ENCODE results near the gene PDE4D. TPM values are rescaled to one million over a fixed set of nuclear protein-coding genes. Genes with fewer than 3 reads are reported as not detected.
"Not testable (repeated sequence)": the region's sequence is repeated elsewhere in the genome, so short reads cannot be mapped to it uniquely, and the experiment has no call there.

PDE4D gene
- total RNA-seq, 1 experiment from 2014 or later, result 34.2 TPM

DNA sequence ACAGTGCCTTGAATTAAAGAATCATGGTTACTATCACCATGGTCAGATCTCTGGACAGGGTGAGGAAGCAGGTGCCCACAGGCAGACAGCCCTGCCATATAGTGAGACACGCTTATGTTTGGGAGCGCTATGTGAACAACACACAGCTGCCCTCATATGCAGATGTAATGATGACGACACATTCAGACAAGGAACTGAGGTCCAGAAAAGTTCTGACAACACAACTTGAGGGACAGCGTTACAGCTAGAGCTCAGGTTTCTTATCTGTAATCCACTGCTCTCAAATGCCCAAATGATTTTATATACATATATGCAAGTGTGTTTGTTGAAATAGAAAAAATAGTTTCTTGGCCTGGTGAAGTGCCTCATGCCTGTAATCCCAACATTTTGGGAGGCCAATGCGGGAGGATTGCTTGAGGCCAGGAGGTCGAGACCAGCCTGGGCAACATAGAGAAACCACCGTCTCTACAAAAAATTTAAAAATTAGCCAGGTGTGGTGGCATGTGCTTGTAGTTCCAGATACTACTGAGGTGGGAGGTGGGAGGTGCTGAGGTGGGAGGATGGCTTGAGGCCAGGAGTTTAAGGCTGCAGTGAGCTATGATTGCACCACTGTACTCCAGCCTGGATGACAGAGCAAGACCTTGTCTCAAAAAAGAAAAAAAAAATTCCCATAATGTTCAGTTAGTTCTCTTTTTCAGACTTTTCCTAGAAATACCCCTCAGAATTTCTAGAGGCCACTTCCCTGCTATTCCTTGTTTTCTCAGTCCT lies 887.4 kb downstream of the PDE4D start:
- no peak for DNase-seq (ENCODE audit: low spot score)

DNA sequence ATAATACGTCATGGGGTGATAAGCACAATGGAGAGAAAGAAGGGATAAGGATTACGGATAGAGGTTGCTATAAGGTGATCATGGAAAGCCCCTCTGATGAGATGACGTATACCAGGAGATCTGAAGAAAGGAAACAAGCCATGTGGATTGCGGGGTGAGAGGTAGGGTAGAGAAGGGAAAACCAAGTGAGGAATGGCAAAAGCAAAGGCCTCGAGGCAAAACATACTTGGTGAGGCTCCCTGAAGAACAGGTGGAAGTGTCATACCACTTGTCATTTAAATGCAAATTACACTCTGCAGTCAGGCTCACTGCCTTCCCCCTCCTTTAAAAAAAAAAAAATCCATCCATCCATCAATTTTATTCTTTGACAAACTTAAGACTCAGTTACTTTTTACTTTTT lies 889.9 kb downstream of the PDE4D start:
- no peak for DNase-seq (ENCODE audit: low spot score)

DNA sequence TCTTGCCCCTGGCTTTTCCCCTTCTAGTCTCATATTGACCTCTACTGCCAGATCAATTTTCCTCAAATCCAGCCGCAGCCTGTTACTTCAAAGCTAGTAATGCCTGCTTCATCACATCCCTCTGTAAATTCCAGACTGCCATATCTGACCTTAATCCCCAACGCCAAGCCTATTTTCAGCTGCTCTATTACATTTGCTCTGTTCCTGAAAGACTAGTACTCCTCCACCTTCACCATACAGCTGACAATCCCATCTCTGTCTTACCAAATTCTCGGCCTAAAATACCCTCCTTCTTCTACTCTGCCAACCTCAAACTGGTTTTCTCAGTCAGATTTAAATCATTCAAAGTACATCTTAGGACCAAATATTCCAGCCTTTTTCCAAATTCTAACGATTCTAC lies 890.4 kb downstream of the PDE4D start:
- DNase-seq (ENCODE audit: low spot score), result no peak

DNA sequence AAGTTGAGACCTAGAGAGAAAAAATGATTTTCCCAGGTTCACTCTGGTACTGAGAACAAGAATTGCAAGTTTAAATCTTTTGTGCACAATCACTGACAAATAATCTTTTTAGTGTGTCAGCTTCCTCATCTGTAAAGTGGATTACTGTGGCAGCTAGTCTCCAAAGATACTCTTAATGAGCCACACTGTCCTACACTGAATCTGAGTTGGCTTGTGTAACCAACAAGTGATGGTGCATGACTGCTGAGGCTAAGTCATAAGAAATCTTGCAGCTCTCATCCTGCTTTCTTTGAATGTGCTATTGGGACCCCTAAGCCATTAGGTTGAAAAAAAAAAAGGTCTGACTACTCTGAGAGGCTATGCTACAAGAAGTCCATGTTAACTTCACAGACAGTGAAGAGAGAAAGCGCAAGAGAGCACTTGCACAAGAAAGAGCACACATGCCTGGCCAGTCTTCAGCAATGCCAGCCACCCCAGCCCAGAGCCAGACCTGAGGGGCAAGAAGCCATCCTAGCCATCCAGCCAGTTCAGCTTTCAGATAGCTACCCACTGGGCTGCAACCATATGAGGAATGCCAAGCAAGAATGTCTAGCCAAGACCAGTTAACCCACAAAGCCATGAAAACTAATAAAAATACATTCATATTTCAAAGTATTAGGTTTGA lies 891.2 kb downstream of the PDE4D start:
- DNase-seq (ENCODE audit: low spot score), result no peak

DNA sequence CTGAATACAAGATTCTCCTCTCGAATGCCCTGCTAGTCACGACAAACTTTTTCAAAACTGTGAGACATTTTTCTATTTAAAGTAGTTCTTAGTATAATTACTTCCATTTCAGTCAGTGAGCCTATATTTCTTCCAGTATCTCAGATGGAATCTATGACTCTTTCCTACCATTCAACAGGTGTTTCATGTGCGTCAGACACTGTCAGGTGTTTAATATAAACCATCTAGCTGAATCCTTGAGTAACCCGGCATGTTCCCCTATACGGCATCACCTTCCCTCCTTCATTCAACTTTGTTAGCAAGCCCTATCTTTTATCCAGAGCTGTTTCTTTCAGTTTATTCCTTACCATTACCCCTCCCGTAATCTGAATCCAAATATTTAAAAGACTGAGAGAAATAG lies 891.8 kb downstream of the PDE4D start:
- DNase-seq (ENCODE audit: low spot score), result no peak

GRCh38 chr5:59001154-59001553 lies 892.4 kb downstream of the PDE4D start:
- no peak for DNase-seq (ENCODE audit: low spot score)

- no peak for DNase-seq (ENCODE audit: low spot score)
Observed at GRCh38 chr5:59000211-59000610, 893.3 kb downstream of the PDE4D start.

DNA sequence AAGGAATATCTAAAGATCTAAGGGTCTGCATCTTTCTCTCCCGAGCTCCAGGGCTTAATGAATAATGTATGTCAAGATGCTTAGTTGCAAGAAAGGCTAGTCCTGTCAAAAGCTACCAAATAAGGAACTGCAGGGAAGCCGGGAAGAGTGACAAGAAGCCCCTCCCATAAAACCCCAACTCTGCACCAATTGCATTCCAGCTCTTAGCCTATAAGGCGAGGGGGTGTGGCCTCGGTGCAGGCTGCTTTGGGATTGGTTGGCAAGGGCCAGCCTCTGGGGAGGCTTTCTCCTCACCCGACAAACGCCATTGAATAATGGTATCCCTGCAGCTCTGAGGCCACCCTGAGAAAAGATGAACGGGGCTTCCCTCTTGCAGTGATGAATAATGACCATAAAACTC lies 893.7 kb downstream of the PDE4D start:
- no peak for DNase-seq (ENCODE audit: low spot score)

DNA sequence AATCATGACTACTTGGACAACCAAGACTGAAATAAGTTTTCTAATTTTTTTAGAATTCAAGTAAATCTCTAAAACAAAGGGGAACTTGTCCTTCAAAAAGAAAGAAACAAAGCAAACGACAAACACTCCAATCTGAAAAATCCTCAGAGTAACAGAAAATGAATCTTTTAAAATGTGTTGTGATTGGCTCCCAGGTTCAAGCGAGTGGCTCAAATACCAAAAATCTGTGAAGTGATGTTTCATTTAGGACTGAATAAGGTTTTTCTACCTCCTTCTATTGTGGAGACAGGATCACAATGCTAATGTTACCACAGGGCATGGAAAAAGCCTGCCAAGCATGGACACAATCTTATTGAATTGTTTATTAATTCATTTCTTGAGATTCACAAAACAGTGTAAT lies 895.0 kb downstream of the PDE4D start:
- no peak for DNase-seq (ENCODE audit: low spot score)

GRCh38 chr5:58995779-58996178 lies 897.7 kb downstream of the PDE4D start:
- DNase-seq (ENCODE audit: low spot score), result not testable (repeated sequence)

DNA sequence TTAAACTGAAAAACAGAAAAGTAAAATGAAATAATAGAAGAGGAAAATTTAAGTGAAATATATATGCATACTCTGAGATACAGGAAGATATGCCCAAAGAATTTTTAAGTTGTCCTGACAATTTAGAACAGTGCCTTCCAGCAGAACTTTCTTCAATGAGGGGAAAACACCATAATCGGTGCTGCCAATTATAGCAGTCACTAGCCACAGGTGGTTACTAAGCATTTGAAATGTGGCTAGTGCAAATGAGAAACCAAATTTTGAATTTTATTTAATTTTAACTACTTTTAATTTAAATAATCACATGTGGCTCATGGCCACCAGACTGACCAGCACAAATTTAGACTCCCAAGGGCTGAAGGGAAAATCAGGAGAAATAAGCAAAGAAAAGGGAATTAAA lies 900.1 kb downstream of the PDE4D start:
- no peak for DNase-seq (ENCODE audit: low spot score)

- no peak for DNase-seq (ENCODE audit: low spot score)
Observed at GRCh38 chr5:58988938-58989337, 904.6 kb downstream of the PDE4D start.

DNA sequence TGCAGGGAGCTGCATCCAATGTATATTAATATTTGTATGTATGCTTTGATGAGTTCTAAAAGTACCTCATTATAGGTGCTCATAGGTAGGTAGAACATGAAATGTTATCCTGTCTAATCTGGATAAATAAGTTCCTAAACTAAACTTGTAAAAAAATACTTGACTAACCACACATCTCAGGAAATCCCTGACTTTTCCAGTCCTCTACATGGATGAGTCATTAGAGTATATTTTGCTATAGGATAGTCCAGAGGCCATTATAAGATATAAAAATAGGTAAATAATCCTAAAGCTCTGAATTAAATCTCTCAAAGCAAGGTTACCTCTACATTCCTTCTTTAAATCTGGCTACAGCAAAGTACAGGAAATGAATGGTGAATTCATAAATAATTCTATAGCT lies 906.3 kb downstream of the PDE4D start:
- no peak for DNase-seq (ENCODE audit: low spot score)

- DNase-seq (ENCODE audit: low spot score), result no peak
Observed at GRCh38 chr5:58986281-58986680, 907.2 kb downstream of the PDE4D start.

DNA sequence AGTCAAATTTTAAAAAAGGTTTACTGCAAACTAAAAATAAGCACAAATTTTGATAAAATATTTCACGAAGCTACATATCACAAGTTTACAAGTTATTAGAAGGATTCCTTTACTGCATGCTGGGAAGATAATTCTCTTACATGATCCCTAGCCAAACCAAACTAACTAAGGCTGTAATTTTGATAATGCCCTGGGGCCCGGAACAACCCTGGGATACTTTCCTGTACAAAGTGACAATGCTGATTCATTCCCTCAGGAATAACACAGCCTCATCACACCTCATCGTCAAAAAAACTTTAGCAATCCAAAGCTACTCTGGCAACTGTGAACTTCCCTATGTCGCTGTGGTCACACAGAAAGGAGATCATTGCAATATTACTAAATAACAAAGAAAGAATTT lies 907.8 kb downstream of the PDE4D start:
- DNase-seq (ENCODE audit: low spot score), result no peak

- no peak for DNase-seq (ENCODE audit: low spot score)
Observed at GRCh38 chr5:58985311-58985710, 908.2 kb downstream of the PDE4D start.

DNA sequence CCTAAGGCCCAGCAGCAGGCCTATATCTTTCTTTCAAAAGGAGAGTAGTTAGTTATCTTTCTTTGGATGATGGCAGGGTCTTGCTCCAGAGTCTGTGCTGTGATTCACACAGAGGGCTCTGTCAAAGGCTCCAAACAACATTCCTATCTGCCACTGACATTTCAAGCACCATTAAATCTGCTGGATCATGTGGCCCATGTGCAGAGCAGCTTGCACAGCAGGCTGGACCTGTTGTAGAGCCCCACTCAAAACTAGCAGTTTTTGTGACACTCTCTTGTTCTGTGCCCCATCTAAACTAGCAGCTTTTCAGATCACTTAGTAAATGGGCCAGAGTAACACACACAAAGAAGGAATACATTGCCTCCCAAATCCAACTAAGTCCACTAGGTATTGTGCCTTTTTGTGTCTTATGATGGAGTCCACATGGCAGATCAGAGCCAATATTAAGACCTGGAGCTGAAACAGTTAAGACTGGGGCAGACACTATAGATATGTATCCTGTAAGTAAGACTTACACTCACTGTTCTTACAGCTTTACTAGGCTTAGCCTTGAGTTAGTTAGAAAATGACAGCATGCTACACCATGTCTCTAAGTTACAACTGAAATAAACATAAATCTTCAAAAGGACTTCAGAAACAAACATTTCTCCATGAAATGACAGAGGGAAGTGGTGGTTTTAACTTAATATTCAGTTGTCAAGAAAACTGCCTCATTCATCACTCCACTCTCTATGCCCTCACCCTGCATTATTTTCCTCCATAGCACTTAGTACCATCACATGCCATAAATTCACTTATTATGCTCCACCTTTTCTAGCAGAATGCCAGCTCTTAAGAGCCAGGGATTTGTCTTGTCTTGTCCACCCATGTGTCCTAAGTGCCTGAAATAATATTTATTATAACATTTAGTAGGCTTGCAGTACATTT lies 909.7 kb downstream of the PDE4D start:
- DNase-seq (ENCODE audit: low spot score), result no peak

DNA sequence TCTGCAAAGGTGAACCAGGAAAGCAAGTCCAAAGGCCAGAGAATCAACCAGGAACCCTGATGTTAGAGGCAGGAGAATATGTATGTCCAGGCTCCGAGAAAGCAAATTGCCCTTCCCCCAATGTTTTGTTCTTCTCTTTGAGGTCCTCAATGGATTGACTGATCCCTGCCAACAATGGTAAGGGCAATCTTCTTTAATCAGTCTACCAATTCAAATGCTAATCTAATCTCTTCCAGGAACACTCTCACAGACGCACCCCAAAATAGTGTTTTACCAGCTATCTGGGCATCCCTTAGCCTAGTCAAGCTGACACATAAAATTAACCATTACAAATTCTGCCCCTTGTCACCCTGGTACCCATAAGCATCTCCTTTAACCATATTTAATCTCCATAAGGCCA lies 912.6 kb downstream of the PDE4D start:
- DNase-seq (ENCODE audit: low spot score), result no peak

DNA sequence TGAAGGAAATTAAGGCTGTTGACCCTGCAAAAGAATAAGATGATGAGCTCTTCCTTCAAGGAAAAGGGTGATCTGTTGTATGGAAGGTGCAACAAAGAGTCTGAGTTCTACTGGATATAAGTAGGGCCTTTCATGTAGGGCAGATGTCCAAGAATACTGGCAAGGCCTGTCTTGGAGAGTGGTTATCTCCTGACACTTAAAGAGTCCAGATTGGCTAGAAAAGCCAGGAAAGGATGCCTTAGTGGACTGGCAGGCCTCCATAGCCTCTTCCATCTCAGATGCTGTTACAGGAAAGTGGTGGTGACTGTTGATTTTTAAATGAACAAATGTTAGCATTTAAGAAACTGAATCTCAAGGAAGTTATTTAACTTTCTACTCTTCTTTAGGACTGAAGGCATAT lies 914.4 kb downstream of the PDE4D start:
- DNase-seq (ENCODE audit: low spot score), result no peak

DNA sequence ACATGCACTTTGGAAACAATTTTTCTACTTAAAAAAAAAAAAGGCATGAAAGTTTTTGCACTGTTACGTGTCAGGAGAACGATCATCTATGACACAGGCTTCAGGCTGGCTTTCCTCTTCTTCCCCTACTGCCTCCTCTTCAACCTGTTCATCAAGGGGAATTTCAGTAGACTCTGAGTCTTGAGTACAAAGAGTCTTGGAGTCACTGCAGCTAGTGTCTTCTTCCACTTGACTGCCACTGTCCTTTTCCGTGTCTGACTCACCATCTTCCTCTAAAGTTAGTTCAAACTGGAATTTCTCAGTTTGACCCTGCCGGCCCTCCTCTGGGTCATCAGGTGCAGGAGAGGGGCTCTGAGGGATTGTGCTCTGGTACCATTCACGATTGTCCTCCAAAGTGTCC lies 918.9 kb downstream of the PDE4D start:
- DNase-seq (ENCODE audit: low spot score), result no peak

DNA sequence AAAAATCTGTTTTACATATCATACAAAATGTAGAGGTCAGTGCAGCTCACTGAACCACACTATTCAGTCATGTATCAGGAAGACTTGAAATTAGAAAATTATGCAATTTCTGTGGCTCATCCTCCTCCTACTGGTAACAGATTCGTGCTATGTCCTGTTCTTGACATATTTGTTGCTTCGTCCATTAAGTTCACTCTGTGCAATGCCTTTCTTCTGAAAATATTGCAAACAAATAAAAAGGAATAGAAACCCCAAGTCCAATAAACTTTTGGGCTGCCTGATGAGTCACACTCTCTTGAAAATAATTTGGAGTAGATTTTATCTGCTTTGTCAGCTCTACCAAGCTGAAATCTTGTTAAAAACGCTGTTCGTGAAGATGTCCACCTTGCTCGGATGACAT lies 919.4 kb downstream of the PDE4D start:
- no peak for DNase-seq (ENCODE audit: low spot score)

GRCh38 chr5:58972301-58972700 lies 921.2 kb downstream of the PDE4D start:
- no peak for DNase-seq (ENCODE audit: low spot score)

- DNase-seq (ENCODE audit: low spot score), result no peak
Observed at GRCh38 chr5:58970766-58971165, 922.8 kb downstream of the PDE4D start.
